ENCODE results near the gene CTXN3. TPM values are rescaled to one million over a fixed set of nuclear protein-coding genes. Genes with fewer than 3 reads are reported as not detected.

The CTXN3 gene
- total and polyA plus RNA-seq, 2 donors from 2014 or later: 0.35 to 79.2 TPM

GRCh38 chr5:127619908-127620479, 28.9 kb upstream of the CTXN3 start:
- no peak for DNase-seq
- H3K9me3 ChIP-seq (ENCODE audit: control insufficient read depth in 2 of 3, insufficient read depth in 1 of 3, low read length in 3 of 3): peaks cover 0 to 2% (median 0%) of the 10 kb centered on the region in 3 donors
- H3K27me3 ChIP-seq (ENCODE audit: control insufficient read depth, insufficient read depth, low read length): no peaks in the 10 kb centered on the region
- H3K4me3 ChIP-seq (ENCODE audit: low read length in 3 of 3): no peak overlapping the region
- H3K27ac ChIP-seq (ENCODE audit: low read depth in 2 of 2, low read length in 2 of 2): no peak overlapping the region
- FAIRE-seq: no peak
- intact Hi-C loops (cut with DNase I): no loop called here
- H3K9ac ChIP-seq (ENCODE audit: low read length in 3 of 3): no peak overlapping the region
- H3K36me3 ChIP-seq (ENCODE audit: control insufficient read depth in 2 of 3, insufficient read depth in 3 of 3, low read length in 3 of 3): no peaks in the 10 kb centered on the region
- no peak for TF ChIP-seq CTCF (IDR thresholded peaks at IDR 0.05; ENCODE audit: borderline replicate concordance, extremely low read depth, insufficient read depth)
- H3K4me1 ChIP-seq (ENCODE audit: control insufficient read depth in 2 of 3, insufficient read depth in 2 of 3, low read depth in 1 of 3, low read length in 3 of 3): no peaks in the 10 kb centered on the region

GRCh38 chr5:127621601-127622325, 27.1 kb upstream of the CTXN3 start:
- Histone ChIP-seq H3K4me1 (ENCODE audit: control insufficient read depth in 2 of 3, insufficient read depth in 2 of 3, low read depth in 1 of 3, low read length in 3 of 3) (no peaks in the 10 kb centered on the region), H3K9me3 (ENCODE audit: control insufficient read depth in 2 of 3, insufficient read depth in 1 of 3, low read length in 3 of 3) (peaks cover 0 to 2% (median 0%) of the 10 kb centered on the region in 3 donors), H3K27me3 (ENCODE audit: control insufficient read depth, insufficient read depth, low read length) (no peaks in the 10 kb centered on the region), H3K9ac (ENCODE audit: low read length in 3 of 3) (no peak overlapping the region), H3K4me3 (ENCODE audit: low read length in 3 of 3) (no peak overlapping the region), H3K27ac (ENCODE audit: low read depth in 2 of 2, low read length in 2 of 2) (no peak overlapping the region), H3K36me3 (ENCODE audit: control insufficient read depth in 2 of 3, insufficient read depth in 3 of 3, low read length in 3 of 3) (no peaks in the 10 kb centered on the region)
- DNase-seq (peak in 2 of 5 donors; percentile 19 to 26), FAIRE-seq (no peak)
- intact Hi-C loops (cut with DNase I): no loop called here
- TF ChIP-seq CTCF (IDR thresholded peaks at IDR 0.05; ENCODE audit: borderline replicate concordance, extremely low read depth, insufficient read depth): no peak

GRCh38 chr5:127634007-127634406, 14.9 kb upstream of the CTXN3 start:
- Histone ChIP-seq H3K27me3 (ENCODE audit: control insufficient read depth, insufficient read depth, low read length) (no peaks in the 10 kb centered on the region), H3K4me1 (ENCODE audit: control insufficient read depth in 2 of 3, insufficient read depth in 2 of 3, low read depth in 1 of 3, low read length in 3 of 3) (no peaks in the 10 kb centered on the region), H3K27ac (ENCODE audit: low read depth in 2 of 2, low read length in 2 of 2) (no peak overlapping the region), H3K9ac (ENCODE audit: low read length in 3 of 3) (no peak overlapping the region), H3K36me3 (ENCODE audit: control insufficient read depth in 2 of 3, insufficient read depth in 3 of 3, low read length in 3 of 3) (no peaks in the 10 kb centered on the region), H3K9me3 (ENCODE audit: control insufficient read depth in 2 of 3, insufficient read depth in 1 of 3, low read length in 3 of 3) (no peaks in the 10 kb centered on the region), H3K4me3 (ENCODE audit: low read length in 3 of 3) (no peak overlapping the region)
- no peak for TF ChIP-seq CTCF (IDR thresholded peaks at IDR 0.05; ENCODE audit: borderline replicate concordance, extremely low read depth, insufficient read depth)
- FAIRE-seq (no peak), DNase-seq (no peak)
- intact Hi-C loops (cut with DNase I): no loop called here
